Umbilical cord (tissue), 2 donors: ENCODE data around the gene PRDM9. TPM values are rescaled to one million over a fixed set of nuclear protein-coding genes. Genes with fewer than 3 reads are reported as not detected.
"Not testable (repeated sequence)": the region's sequence is repeated elsewhere in the genome, so short reads cannot be mapped to it uniquely, and the experiment has no call there.

Experiments used
- DNase-seq: peaks from one replicate; pipeline ENCODE4 v3.0.0-alpha.2; 2015; ENCODE audit warnings: low spot score
- total RNA-seq: library from RNA; depleted of rRNA; stranded (reverse); fragments of >200 nt; gene quantifications from one replicate; pipeline ENCODE4 v1.2.3, GENCODE V29; 2014; ENCODE audit warnings: low replicate concordance; ENCODE audit not compliant: insufficient read depth

The PRDM9 gene
- total RNA-seq, result not detected

DNA sequence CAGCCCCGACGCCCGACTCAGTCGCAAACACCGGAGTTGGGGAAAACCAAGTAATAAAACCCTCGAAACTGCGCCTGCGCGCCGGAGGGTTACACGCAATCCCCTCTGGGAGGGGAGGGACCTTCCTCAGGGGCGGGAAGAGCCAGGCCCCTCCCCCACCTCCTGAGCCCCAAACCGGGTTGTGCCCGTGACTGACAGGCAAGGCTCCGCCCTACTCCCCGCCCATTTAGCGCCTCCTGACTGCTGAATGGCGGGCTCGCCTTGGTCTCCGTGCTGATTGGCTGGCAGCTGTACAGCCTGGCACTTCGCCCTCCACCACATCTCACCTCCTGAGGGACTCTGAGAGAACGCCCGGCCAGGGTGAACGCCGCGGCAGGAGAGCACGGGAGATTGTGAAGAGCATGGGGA, at the start of gene PRDM9:
PRDM9 (plus strand) TSS at position 332 of the 408 bp plus-strand sequence. CDS start 1,425 bp downstream, outside the sequence.
- DNase-seq, result peak; percentile 45

DNA sequence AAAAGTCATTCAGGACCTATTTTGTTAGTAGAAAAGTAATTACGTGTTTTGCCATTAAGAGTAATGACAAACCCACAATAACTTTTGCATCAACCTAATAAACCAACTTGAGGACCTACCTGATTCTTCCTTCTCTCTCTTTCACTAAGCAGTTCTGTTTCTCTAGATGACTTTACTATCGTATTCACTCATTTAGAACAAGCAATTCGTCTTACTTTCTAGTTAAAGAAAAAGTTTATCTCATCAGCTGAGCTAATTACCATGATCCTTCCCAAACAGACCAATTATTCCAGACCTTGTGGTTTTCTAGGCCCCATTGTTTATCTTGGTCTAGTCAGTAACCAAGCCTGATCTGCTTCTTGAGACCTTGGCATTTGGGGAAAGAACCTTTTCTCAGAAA, 49.6 kb upstream of the PRDM9 start:
- DNase-seq, result no peak

DNA sequence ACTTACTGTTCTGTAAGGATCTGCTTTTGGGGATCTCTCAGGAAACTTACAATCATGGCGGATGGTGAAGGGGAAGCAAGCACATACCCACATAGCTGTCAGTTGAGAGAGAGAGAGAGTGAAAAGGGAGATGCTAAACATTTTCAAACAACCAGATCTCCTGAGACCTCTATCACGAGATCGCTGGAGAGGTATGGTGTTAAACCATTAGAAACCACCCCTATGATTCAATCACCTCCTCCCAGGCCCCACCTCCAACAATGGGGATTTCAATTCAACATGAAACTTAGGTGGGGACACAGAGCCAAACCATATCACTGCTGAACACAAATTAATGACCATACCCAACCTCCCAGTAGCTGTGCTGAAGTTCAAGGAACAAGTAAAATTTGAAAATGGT, 48.2 kb upstream of the PRDM9 start:
- no peak for DNase-seq

DNA sequence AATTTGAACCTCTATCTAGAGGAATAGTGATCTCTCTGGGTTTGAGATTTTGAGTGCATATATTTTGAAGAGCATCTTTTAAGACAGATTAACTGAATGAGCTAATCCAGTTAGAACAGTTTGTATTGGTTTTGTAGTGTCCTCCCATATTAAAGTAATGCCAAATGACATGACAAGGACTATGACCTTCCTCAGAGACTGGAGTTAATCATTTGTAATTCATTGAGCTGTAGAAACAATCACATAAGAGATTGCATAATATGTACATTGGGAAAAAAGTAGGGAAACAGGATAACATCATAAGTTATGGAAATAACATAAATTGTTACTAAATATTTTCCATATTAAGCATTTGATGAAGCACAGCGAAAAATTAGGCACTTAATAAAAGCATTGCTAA, 45.8 kb upstream of the PRDM9 start:
- no peak for DNase-seq

DNA sequence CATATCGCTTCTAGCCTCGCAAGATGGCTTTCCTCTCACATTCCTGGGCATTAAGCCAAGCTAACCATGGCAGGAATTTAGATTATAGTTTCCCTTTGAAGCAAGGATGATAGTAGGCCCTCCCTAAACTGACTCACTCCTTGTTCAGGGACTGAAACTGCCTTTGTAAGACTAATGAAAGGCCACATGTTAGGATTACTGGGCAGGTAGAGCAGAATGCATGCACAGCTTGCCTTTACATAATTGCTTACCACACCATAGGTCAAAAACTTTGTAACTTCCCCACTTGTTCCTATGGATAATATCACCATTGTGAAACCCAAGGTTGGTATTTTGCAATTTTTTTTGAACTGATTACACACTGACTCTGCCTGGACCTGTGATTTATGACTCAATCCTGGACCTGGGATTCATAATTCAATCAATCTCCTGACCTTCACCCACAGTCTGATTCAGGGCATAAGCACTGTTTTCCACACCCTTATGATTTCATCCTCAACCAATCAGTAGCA, 41.0 kb upstream of the PRDM9 start:
- DNase-seq, result peak; percentile 39

DNA sequence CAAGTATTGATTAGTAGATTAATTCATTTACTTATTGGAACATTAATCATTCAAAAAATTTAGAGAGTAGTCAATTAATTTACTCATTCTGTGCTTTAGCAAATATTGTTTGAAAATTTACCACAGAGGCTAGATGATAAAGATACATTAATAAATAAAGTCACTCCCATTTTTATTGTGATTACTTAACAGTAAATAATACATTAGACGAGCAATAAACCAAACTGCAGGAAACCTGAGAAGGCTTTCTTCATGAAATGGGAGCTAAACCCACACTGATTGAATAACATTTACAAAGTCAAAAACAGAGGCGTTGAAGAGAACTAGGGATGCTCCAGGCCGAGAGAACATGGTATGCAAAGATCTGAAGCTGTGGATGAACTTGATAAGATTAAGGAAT, 38.8 kb upstream of the PRDM9 start:
- DNase-seq, result no peak

DNA sequence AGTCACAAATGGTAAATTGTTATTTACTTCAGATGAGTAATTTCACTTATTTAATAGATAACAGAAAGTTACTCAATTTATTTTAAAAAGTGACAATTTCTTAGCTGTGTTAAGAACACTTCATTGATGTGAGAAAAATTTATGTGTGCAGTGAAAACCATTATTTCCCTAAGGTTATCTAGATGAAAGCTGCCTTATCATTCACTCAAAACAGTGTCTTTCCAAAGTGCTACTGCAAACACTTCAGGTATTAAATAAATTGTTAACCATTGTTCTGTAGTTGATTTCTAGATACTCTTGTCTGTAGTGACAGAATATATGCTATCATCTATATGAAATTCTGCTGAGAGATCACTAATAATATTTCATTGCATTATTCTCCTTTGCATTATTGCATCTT, 33.5 kb upstream of the PRDM9 start:
- no peak for DNase-seq

DNA sequence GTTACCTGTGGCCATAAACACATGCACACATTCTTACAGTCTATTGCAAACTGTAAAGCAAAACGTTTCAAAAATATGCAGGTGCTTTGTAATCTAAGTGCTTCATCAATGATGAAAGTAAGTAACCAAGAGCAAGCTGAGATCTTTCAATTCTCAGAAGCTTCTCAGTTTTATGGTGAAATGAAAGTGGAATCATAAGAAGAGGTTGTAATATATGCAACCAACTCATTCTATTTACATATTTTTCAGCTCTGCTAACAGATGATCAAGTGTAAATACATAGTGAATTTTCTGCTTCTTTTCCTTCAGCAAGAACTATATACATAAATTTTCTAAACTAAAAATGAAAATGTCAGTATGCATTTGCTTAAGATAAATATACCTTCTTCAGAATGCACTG, 33.1 kb upstream of the PRDM9 start:
- DNase-seq, result no peak

DNA sequence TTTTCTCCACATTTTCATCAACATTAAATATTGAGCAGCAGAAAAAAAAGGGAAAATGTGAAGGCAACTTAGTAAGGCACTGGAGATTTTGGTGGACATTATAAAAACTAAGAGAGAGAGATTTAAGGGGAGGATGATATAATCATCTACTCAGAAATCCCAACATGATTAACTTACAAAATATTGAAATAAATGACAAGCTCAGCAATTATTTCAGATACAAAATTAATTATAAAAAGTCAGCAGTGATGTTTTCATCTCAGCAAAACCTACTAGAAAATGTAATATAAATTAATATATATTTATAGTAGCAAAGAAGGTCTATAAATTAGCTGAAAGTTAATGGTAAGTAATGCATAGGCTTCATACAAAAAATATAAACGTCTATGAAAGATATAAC, 30.8 kb upstream of the PRDM9 start:
- no peak for DNase-seq

DNA sequence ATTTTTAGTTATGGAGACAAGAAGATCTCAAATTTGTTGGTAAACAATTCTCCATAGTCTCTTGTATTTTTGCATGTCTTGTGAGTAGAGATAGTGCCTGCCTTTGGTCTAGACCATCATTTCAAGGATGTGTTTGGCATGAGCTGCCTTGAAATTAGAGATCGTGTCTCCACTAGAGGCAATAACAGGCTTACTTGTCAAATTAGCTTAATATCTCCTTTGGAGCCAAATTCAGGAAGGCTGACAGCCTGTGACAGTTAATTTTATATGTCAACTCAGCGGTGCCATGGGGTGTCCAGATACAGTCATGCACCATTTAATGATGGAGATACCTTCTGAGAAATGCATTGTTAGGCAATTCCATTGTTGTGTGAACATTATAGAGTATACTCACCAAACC, 24.8 kb upstream of the PRDM9 start:
- DNase-seq, result no peak

DNA sequence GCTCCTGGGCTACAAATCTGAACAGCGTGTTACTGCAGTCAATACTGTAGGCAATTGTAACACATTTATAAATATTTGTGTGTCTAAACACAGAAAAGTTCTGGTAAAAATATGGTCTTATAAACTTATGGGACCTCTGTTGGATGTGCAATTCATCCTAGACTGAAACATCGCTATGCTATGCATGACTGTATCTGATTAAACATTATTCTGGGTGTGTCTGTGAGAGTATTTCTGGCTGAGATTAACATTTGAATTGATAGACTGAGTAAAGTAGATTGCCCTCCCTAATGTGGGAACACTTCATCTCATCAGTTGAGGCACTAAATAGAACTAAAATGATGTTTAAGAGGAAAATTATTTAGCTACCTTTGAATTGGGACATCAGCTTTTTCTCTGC, 24.3 kb upstream of the PRDM9 start:
- no peak for DNase-seq

DNA sequence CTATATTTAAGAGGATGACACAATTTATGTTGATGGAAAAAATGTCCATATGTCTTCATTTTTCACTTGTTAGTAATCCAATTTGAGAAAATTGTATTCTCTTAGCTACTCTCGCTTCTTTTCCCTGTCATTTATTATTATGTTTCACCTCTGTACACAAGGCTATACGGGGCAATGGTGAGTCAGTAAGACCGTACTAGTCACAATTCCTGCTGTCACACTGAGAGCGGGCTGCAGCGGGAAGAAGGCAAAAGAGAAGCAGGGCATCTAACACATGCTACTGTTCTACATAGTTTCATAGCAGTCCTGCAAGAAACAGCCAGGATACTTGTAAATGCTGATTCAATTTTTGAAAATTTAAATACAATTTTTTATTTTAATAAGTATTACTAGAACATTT, 23.3 kb upstream of the PRDM9 start:
- no peak for DNase-seq

DNA sequence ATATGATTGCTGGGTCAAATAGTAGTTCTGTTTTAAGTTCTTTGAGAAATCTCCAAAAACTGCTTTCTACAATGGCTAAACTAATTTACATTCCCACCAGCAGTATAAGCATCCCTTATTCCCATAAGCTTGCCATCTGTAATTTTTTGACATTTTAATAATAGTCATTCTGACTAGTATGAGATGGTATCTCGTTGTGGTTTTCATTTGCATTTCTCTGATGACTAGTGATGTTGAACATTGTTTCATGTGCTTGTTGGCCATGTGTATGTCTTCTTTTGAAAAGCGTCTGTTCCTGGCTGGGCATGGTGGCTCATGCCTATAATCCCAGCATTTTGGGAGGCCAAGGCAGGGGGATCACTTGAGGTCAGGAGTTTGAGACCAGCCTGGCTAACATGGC, 21.2 kb upstream of the PRDM9 start:
- DNase-seq, result not testable (repeated sequence)

DNA sequence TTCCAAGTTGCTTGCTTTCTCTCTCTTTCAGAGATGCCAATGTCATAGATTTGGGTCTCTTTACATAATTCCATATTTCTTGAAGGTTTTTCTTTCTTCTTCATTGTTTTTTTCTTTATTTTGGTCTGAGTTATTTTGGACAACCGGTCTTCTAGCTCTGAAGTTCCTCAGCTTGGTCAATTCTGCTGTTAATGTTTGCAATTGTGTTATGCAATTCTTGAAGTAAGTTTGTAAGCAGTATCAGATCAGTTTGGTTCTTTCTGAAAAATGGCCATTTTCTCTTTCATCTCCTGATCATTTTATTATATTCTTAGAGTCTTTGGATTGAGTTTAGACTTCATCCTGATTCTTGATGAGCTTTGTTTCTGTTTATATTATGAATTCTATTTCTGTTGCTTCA, 16.4 kb upstream of the PRDM9 start:
- DNase-seq, result no peak

DNA sequence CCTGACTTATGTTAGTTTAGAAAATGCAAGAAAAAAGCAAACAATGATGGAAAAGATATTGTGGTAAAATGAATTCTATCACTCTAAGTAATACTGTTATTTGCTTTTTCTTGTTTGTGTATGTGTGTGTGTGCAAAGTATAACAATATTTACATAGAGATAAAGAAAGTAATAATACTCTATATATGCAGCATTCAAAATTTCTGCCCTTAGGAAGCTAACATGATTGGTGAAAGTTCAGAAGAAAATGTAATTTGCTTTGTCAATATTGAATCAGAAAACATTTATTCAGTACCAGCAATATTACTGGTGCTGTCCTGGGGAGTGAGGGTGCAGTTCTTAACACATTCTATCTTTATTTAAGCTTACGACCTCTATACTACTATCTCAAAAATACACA, 12.9 kb upstream of the PRDM9 start:
- DNase-seq, result no peak

DNA sequence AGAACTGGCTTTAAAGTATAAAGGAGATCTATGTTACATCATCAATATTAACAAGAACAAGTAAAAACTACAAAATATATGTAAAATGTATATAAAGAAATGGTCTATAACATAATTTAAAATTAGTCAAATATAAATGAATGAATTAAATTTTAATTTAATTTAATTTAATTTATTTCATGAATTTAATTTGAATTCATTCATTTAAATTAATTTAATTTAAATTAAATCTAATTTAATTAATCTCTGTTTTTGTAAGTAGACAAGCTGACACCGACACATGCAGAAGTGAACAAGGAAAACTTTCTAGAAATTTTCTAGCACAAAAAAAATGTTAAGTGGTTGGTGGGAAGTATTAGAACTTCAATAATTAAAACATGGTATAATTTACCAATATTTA, 10.8 kb upstream of the PRDM9 start:
- DNase-seq, result no peak

DNA sequence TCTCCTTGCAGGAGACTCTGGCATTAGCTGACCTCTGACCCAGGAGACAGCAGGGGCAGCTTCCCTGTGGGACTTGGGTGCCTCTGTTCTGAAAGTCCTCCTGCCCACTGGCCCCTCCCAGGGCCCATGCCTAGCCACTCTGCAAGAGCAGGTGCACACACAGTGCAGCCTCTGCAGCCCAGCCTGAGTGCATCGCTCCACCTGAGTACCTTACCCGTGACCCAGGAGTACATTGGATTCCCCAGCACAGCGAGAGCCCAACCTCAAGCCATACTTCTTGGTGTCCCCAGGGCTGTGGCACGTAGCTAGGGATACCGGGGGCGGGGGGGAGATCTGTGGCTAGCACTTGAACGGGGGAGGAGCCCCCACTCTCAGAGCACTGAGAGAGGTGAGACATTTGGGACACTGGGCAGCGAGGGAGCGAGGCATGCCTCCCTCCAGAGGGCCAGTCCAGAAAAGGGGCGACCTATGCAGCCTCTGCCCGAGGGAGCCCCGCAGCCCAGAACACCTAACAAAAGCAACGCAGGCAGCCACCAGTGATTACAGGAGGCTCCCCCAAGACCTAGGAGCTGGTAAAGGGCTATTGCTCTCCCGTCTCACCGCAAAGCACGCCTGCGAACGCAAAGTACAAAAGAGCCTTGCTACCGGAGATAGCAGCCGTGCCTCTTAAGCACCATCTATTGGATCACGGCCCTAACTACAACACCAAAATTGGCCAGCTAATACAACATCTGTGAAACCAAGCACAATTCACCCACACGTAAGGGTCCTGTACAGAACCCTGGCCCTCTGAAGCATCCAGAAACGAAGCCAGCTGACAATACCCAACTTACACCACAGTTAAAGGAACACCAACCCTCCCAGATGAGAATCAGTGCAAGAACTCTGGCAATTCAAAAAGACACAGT, 826 bp upstream of the PRDM9 start:
- DNase-seq, result peak; percentile 13

DNA sequence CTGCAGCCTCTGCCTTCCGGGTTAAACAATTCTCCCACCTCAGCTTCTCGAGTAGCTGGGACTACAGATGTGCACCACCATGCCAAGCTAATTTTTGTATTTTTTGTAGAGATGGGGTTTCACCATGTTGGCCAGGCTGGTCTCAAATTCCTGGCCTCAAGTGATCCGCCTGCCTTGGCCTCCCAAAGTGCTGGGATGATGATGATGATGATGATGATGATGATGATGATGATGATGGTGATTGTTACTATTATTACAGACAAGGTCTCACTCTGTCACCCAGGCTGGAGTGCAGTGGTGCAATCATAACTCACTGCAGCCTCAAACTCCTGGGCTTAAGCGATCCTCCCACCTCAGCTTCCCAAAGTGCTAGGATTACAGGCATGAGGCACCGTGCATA, 3.0 kb downstream of the PRDM9 start:
- DNase-seq, result not testable (repeated sequence)

DNA sequence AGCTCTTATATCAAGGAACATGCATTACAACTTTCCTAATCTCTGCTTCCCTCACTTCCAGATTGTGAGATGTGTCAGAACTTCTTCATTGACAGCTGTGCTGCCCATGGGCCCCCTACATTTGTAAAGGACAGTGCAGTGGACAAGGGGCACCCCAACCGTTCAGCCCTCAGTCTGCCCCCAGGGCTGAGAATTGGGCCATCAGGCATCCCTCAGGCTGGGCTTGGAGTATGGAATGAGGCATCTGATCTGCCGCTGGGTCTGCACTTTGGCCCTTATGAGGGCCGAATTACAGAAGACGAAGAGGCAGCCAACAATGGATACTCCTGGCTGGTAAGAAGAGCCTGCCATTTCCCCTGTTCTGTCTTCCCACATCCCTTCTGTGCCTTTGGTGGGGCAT, 15.1 kb downstream of the PRDM9 start:
- no peak for DNase-seq

DNA sequence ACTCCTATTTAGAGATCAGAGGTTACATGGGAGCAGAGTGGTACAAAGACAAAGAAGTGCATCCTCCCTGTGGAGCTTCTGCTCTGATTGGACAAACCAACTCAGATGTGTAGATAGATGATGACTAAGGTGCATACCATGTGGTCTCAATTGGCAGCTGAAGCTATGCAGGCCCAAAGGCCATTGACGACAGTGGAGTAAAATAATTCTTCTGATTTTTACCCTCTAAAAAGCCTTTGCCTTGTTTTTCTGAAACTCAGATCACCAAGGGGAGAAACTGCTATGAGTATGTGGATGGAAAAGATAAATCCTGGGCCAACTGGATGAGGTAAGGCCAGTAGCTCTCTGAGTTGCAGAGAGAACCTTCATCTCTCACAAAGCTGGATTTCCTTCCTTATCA, 15.6 kb downstream of the PRDM9 start:
- DNase-seq, result no peak

DNA sequence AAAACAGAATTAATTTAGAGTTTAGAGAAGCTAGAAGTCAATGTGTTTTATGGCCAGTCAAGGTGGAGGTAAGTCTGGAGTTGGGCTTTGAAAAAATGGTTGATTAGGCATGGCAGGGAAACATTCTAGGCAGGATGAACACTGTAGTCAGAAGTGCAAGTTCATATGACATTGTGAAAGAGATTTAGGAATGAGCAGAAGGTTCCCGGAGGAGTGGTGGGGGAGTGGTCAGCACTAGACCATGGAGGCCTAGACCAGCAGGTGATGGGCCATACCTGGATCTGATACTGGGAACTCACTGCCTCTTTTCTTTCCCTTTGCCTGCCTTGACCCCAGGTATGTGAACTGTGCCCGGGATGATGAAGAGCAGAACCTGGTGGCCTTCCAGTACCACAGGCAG, 16.6 kb downstream of the PRDM9 start:
- DNase-seq, result no peak

DNA sequence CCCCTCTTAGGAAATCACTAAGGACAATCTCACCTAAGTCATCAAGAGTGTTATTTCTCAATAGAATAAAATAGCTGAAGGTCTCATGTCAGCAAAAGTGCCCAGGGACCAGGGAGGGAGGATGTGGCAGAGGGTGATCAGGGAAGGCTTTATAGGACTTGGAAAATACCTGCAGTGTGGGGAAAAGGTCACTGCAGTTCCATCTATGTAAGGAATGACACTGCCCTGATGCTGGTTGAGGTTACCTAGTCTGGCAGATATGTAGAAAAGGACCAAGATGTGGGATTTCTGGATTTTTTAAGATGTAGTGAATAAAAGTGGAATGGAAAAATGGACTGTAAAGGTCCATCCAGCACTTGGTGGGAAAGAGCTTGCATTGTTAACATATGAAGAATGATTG, 18.3 kb downstream of the PRDM9 start:
- no peak for DNase-seq

DNA sequence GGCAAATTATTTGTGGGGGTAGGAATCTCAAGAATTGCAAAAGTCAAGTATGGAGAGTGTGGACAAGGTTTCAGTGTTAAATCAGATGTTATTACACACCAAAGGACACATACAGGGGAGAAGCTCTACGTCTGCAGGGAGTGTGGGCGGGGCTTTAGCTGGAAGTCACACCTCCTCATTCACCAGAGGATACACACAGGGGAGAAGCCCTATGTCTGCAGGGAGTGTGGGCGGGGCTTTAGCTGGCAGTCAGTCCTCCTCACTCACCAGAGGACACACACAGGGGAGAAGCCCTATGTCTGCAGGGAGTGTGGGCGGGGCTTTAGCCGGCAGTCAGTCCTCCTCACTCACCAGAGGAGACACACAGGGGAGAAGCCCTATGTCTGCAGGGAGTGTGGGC, 19.2 kb downstream of the PRDM9 start:
- not testable (repeated sequence) for DNase-seq
